OCI-LY1 (cell line): ENCODE data around the gene MEGF6.

Source experiments
- H2AFZ ChIP-seq: fragments of 200-600 bp; sonication (generic), shearing (Covaris generic); 2 replicates; pipeline ENCODE4 v1.6.0; 2014; ENCODE audit warnings: antibody characterized with exemption, mild to moderate bottlenecking, low read length
- H3F3A ChIP-seq: fragments of 200-600 bp; sonication (generic), shearing (Covaris generic); 2 replicates; pipeline ENCODE4 v1.6.0; 2014; ENCODE audit warnings: mild to moderate bottlenecking, antibody characterized with exemption, low read length, moderate library complexity; ENCODE audit not compliant: insufficient read depth
- H3K27ac ChIP-seq: fragments of 200-600 bp; sonication (generic); 2 replicates; pipeline ENCODE4 v1.5.1; 2014; ENCODE audit warnings: low read length, mixed run types, mild to moderate bottlenecking, low read depth; ENCODE audit not compliant: poor library complexity, severe bottlenecking
- H3K27me3 ChIP-seq: fragments of 200-600 bp; sonication (generic); 2 replicates; pipeline ENCODE4 v1.6.0; 2014; ENCODE audit warnings: antibody characterized with exemption, mild to moderate bottlenecking, low read length, moderate library complexity; ENCODE audit not compliant: insufficient read depth
- H3K36me3 ChIP-seq: fragments of 200-600 bp; sonication (generic); 2 replicates; pipeline ENCODE4 v1.6.1; 2014; ENCODE audit warnings: mild to moderate bottlenecking, antibody characterized with exemption, low read length, moderate library complexity, mixed read lengths; ENCODE audit not compliant: insufficient read depth
- H3K4me1 ChIP-seq: fragments of 200-600 bp; sonication (generic); 2 replicates; pipeline ENCODE4 v1.5.1; 2014; ENCODE audit warnings: mild to moderate bottlenecking, low read length, moderate library complexity; ENCODE audit not compliant: insufficient read depth, severe bottlenecking
- H3K4me2 ChIP-seq: fragments of 200-600 bp; sonication (generic), shearing (Covaris generic); 2 replicates; pipeline ENCODE4 v1.6.1; 2014; ENCODE audit warnings: low read length
- H3K4me3 ChIP-seq: fragments of 200-600 bp; sonication (generic); 2 replicates; pipeline ENCODE4 v1.5.1; 2014; ENCODE audit warnings: low read length, low read depth, mild to moderate bottlenecking, mixed read lengths; ENCODE audit not compliant: poor library complexity, severe bottlenecking
- H3K79me2 ChIP-seq: fragments of 200-600 bp; shearing (Covaris generic); 2 replicates; pipeline ENCODE4 v1.6.1; 2016; ENCODE audit warnings: mixed run types, low read length, mixed read lengths; ENCODE audit not compliant: insufficient read depth
- H3K9ac ChIP-seq: fragments of 200-600 bp; sonication (generic), shearing (Covaris generic); 2 replicates; pipeline ENCODE4 v1.6.1; 2014; ENCODE audit warnings: mild to moderate bottlenecking, low read length, mixed read lengths
- H3K9me2 ChIP-seq: fragments of 200-600 bp; sonication (generic), shearing (Covaris generic); 2 replicates; pipeline ENCODE4 v1.6.1; 2014; ENCODE audit warnings: low read depth, mild to moderate bottlenecking, low read length, mixed read lengths
- H3K9me3 ChIP-seq: fragments of 200-600 bp; shearing (Covaris generic); 2 replicates; pipeline ENCODE4 v1.6.1; 2014; ENCODE audit warnings: low read length, mixed read lengths
- H4K20me1 ChIP-seq: fragments of 200-600 bp; sonication (generic), shearing (Covaris generic); 2 replicates; pipeline ENCODE4 v1.6.0; 2016; ENCODE audit warnings: mild to moderate bottlenecking, low read length; ENCODE audit not compliant: insufficient read depth
- CTCF ChIP-seq: fragments of 200-600 bp; sonication (generic), shearing (Covaris generic); IDR thresholded peaks from 2 replicates; pipeline ENCODE4 v1.5.1; 2017; ENCODE audit warnings: mild to moderate bottlenecking, antibody characterized with exemption, low read length, moderate library complexity, mixed read lengths
- EZH2 ChIP-seq: fragments of 200-600 bp; sonication (generic), shearing (Covaris generic); IDR thresholded peaks from 2 replicates; pipeline ENCODE4 v1.8.0; 2017; ENCODE audit warnings: borderline replicate concordance, mixed run types, mild to moderate bottlenecking, antibody characterized with exemption, low read length, moderate library complexity, mixed read lengths

The MEGF6 gene

GRCh38 chr1:3595949-3596348 is 15.4 kb downstream of the MEGF6 start:
- Histone ChIP-seq H3K4me3 (no peak overlapping the region), H3K4me2 (no peak overlapping the region), H3K9ac (no peak overlapping the region), H3K36me3 (no peaks in the 10 kb centered on the region), H3K9me3 (no peaks in the 10 kb centered on the region), H4K20me1 (no peaks in the 10 kb centered on the region), H3K27ac (no peak overlapping the region), H2AFZ (no peak overlapping the region), H3K79me2 (no peaks in the 10 kb centered on the region), H3K27me3 (peaks cover 5% of the 10 kb centered on the region; the same call in 1 of the 2 replicates), H3F3A (no peaks in the 10 kb centered on the region), H3K4me1 (peaks cover 7% of the 10 kb centered on the region), H3K9me2 (no peaks in the 10 kb centered on the region)
- no peak for TF ChIP-seq CTCF
- no peak for TF ChIP-seq EZH2

GRCh38 chr1:3594706-3595377 is 16.5 kb downstream of the MEGF6 start:
- Histone ChIP-seq H3K4me1 (peaks cover 7% of the 10 kb centered on the region), H3K9me3 (no peaks in the 10 kb centered on the region), H3K36me3 (no peaks in the 10 kb centered on the region), H3K9me2 (no peaks in the 10 kb centered on the region), H3K9ac (no peak overlapping the region), H2AFZ (no peak overlapping the region), H4K20me1 (no peaks in the 10 kb centered on the region), H3K4me2 (no peak overlapping the region), H3F3A (no peaks in the 10 kb centered on the region), H3K4me3 (no peak overlapping the region), H3K27ac (no peak overlapping the region), H3K79me2 (no peaks in the 10 kb centered on the region), H3K27me3 (peaks cover 5% of the 10 kb centered on the region; the same call in 1 of the 2 replicates)
- TF ChIP-seq EZH2: no peak
- no peak for TF ChIP-seq CTCF

- Histone ChIP-seq H3K36me3 (no peaks in the 10 kb centered on the region), H3K27ac (no peak overlapping the region), H3K4me3 (no peak overlapping the region), H4K20me1 (no peaks in the 10 kb centered on the region), H3F3A (no peaks in the 10 kb centered on the region), H3K79me2 (no peaks in the 10 kb centered on the region), H2AFZ (no peak overlapping the region), H3K4me1 (peaks cover 7% of the 10 kb centered on the region), H3K9ac (no peak overlapping the region), H3K9me3 (no peaks in the 10 kb centered on the region), H3K9me2 (no peaks in the 10 kb centered on the region), H3K27me3 (peaks cover 5% of the 10 kb centered on the region; the same call in 1 of the 2 replicates), H3K4me2 (no peak overlapping the region)
- TF ChIP-seq CTCF (no peak), EZH2 (no peak)
Observed at GRCh38 chr1:3593745-3594144, 17.6 kb downstream of the MEGF6 start.
